A549 (cell line): ENCODE results near the gene INSIG1. TPM values are rescaled to one million over a fixed set of nuclear protein-coding genes. Genes with fewer than 3 reads are reported as not detected.

Experiments used
- ATAC-seq, 2 experiments: fragments of 200-7000 bp in 1 of 2; fragments of >200 bp in 1 of 2; cut with Nextera tagmentation in 1 of 2; cut with Tn5 transposase in 1 of 2; 3 replicates each; pipeline versions ENCODE4 v1.8.0 to v1.9.1; 2018 to 2020; ENCODE audit warnings: mild to moderate bottlenecking in 1 of 2, moderate library complexity in 1 of 2
- CTCF ChIA-PET: fragments of 300-600 bp; sonication (Branson Sonifier 250); formaldehyde crosslinking; extraction: SDS; loops from one replicate; lab custom pipeline; 2021; ENCODE audit warnings: antibody characterized with exemption, inconsistent platforms; lab: Yijun Ruan, JAX
- POLR2A ChIA-PET: fragments of 350-600 bp; formaldehyde crosslinking; extraction: SDS; loops from one replicate; lab custom pipeline; 2021; ENCODE audit warnings: antibody characterized with exemption, inconsistent platforms; lab: Yijun Ruan, JAX
- DNase-seq, 2 experiments: peaks; one replicate each; pipeline versions ENCODE4 v3.0.0 to v3.0.0-alpha.2; 2011 to 2016; ENCODE audit warnings: low read depth in 1 of 2, low spot score in 1 of 2
- FAIRE-seq: peaks from 2 replicates; lab custom pipeline; 2011; peaks lifted over from hg19 to GRCh38; lab: Jason Lieb, UNC
- H3K27ac ChIP-seq, 2 experiments: fragments of >200 bp; sonication (Bioruptor Twin); formaldehyde crosslinking; 3 replicates each; pipeline ENCODE4 v1.5.1; 2016 to 2017
- H3K4me1 ChIP-seq: fragments of >200 bp; sonication (Bioruptor Twin); formaldehyde crosslinking; 3 replicates; pipeline ENCODE4 v1.6.1; 2016
- H3K4me2 ChIP-seq: fragments of >200 bp; sonication (Bioruptor Twin); formaldehyde crosslinking; 3 replicates; pipeline ENCODE4 v1.6.1; 2016
- H3K4me3 ChIP-seq: fragments of >200 bp; sonication (Bioruptor Twin); formaldehyde crosslinking; 3 replicates; pipeline ENCODE4 v1.5.1; 2016
- H3K9me3 ChIP-seq: fragments of >200 bp; sonication (Bioruptor Twin); formaldehyde crosslinking; 3 replicates; pipeline ENCODE4 v1.6.1; 2016
- ATOH8 ChIP-seq: fragments of 250-450 bp; sonication (Bioruptor Pico); IDR thresholded peaks from 2 replicates; pipeline ENCODE4 v1.5.0; 2020; ENCODE audit warnings: low read depth, mild to moderate bottlenecking, moderate library complexity
- BCL3 ChIP-seq: fragments of >200 bp; sonication (Bioruptor Twin); formaldehyde crosslinking; IDR thresholded peaks from 3 replicates; pipeline ENCODE4 v1.6.1; 2016
- CHD2 ChIP-seq: fragments of 150-350 bp; IDR thresholded peaks from 2 replicates; pipeline ENCODE4 v1.6.1; 2014; ENCODE audit warnings: low read length; ENCODE audit not compliant: partially characterized antibody
- CHD4 ChIP-seq: fragments of 200-600 bp; sonication (generic); IDR thresholded peaks from 2 replicates; pipeline ENCODE4 v1.6.1; 2016; ENCODE audit warnings: antibody characterized with exemption, mild to moderate bottlenecking, borderline replicate concordance
- CTCF ChIP-seq: fragments of >200 bp; sonication (Bioruptor Twin); formaldehyde crosslinking; IDR thresholded peaks from 3 replicates; pipeline ENCODE4 v1.5.1; 2016
- EHF ChIP-seq: fragments of 250-450 bp; sonication (Bioruptor Pico); IDR thresholded peaks from 2 replicates; pipeline ENCODE4 v1.5.0; 2020; ENCODE audit warnings: mild to moderate bottlenecking
- ESRRA ChIP-seq: fragments of 150-350 bp; IDR thresholded peaks from 2 replicates; pipeline ENCODE4 v1.6.1; 2014; ENCODE audit warnings: mild to moderate bottlenecking, low read length, borderline replicate concordance
- FOSB ChIP-seq: fragments of 250-450 bp; sonication (Bioruptor Pico); IDR thresholded peaks from 2 replicates; pipeline ENCODE4 v1.5.0; 2020; ENCODE audit warnings: mild to moderate bottlenecking, moderate library complexity
- FOSL2 ChIP-seq, 2 experiments: fragments of 450-650 bp in 1 of 2; fragments of >200 bp in 1 of 2; sonication (Bioruptor Twin) in 1 of 2; formaldehyde crosslinking; IDR thresholded peaks; 2 replicates each; pipeline versions ENCODE4 v1.5.0 to v1.6.1; 2016 to 2020; ENCODE audit warnings: mild to moderate bottlenecking in 1 of 2, moderate library complexity in 1 of 2
- FOXS1 ChIP-seq: fragments of 250-450 bp; sonication (Bioruptor Pico); IDR thresholded peaks from 2 replicates; pipeline ENCODE4 v1.5.0; 2020; ENCODE audit warnings: mild to moderate bottlenecking, moderate library complexity
- GATA3 ChIP-seq: IDR thresholded peaks from 2 replicates; pipeline ENCODE4 v1.6.1; 2012; ENCODE audit warnings: borderline replicate concordance
- HDAC2 ChIP-seq: fragments of 200-600 bp; sonication (generic); IDR thresholded peaks from 2 replicates; pipeline ENCODE4 v1.6.1; 2016
- HES2 ChIP-seq: fragments of >200 bp; sonication (Bioruptor Twin); formaldehyde crosslinking; IDR thresholded peaks from 2 replicates; pipeline ENCODE4 v1.6.1; 2016
- HEYL ChIP-seq: fragments of 250-450 bp; sonication (Bioruptor Pico); IDR thresholded peaks from 2 replicates; pipeline ENCODE4 v1.8.0; 2021; ENCODE audit warnings: mild to moderate bottlenecking, moderate library complexity
- HOXA7 ChIP-seq: fragments of 250-450 bp; sonication (Bioruptor Pico); IDR thresholded peaks from 2 replicates; pipeline ENCODE4 v1.5.0; 2020; ENCODE audit warnings: mild to moderate bottlenecking, moderate library complexity
- HOXB5 ChIP-seq: fragments of 250-450 bp; sonication (Bioruptor Pico); IDR thresholded peaks from 2 replicates; pipeline ENCODE4 v1.5.0; 2020; ENCODE audit warnings: mild to moderate bottlenecking, moderate library complexity
- JUN ChIP-seq, 2 experiments: fragments of >200 bp; sonication (Bioruptor Twin); formaldehyde crosslinking; IDR thresholded peaks; 2 replicates in 1 of 2; 3 replicates in 1 of 2; pipeline ENCODE4 v1.6.1; 2016 to 2017
- KDM1A ChIP-seq: fragments of 200-600 bp; sonication (generic); IDR thresholded peaks from 2 replicates; pipeline ENCODE4 v1.6.1; 2016; ENCODE audit warnings: low read depth, mild to moderate bottlenecking
- MYC ChIP-seq: IDR thresholded peaks from 2 replicates; pipeline ENCODE4 v1.6.1; 2012; ENCODE audit warnings: mild to moderate bottlenecking, inconsistent platforms, low read length, improper control_type of control experiment, borderline replicate concordance
- NPAS2 ChIP-seq: fragments of 250-450 bp; sonication (Bioruptor Pico); IDR thresholded peaks from 2 replicates; pipeline ENCODE4 v1.8.0; 2022; ENCODE audit warnings: mild to moderate bottlenecking, moderate library complexity, borderline replicate concordance
- PHF8 ChIP-seq: fragments of 200-600 bp; sonication (generic); IDR thresholded peaks from 2 replicates; pipeline ENCODE4 v1.6.1; 2016; ENCODE audit warnings: low read depth, mild to moderate bottlenecking, antibody characterized with exemption, moderate library complexity, borderline replicate concordance
- POLR2A ChIP-seq: IDR thresholded peaks from 2 replicates; pipeline ENCODE4 v1.6.1; 2012; ENCODE audit warnings: mild to moderate bottlenecking, low read length
- REST ChIP-seq: fragments of 200-600 bp; sonication (generic); IDR thresholded peaks from 2 replicates; pipeline ENCODE4 v1.6.1; 2016; ENCODE audit warnings: antibody characterized with exemption, mild to moderate bottlenecking, moderate library complexity
- SMC3 ChIP-seq: fragments of >200 bp; sonication (Bioruptor Twin); formaldehyde crosslinking; IDR thresholded peaks from 3 replicates; pipeline ENCODE4 v1.6.1; 2018; ENCODE audit warnings: inconsistent platforms
- TP53 ChIP-seq: fragments of 250-450 bp; sonication (Bioruptor Pico); IDR thresholded peaks from 2 replicates; pipeline ENCODE4 v1.5.0; 2021; ENCODE audit warnings: mild to moderate bottlenecking, moderate library complexity
- USF2 ChIP-seq: fragments of 450-650 bp; IDR thresholded peaks from 2 replicates; pipeline ENCODE4 v1.6.1; 2014; ENCODE audit warnings: antibody characterized with exemption
- ZC3H11A ChIP-seq: fragments of 450-650 bp; IDR thresholded peaks from 2 replicates; pipeline ENCODE4 v1.6.1; 2014; ENCODE audit warnings: antibody characterized with exemption, mild to moderate bottlenecking
- ZFP36 ChIP-seq: fragments of 450-650 bp; IDR thresholded peaks from 2 replicates; pipeline ENCODE4 v1.6.1; 2014; ENCODE audit warnings: borderline replicate concordance; ENCODE audit not compliant: partially characterized antibody
- ZNF302 ChIP-seq: fragments of 250-450 bp; sonication (Bioruptor Pico); IDR thresholded peaks from 2 replicates; pipeline ENCODE4 v1.9.0; 2021; ENCODE audit warnings: inconsistent platforms, mild to moderate bottlenecking, moderate library complexity
- ZSCAN20 ChIP-seq: fragments of 250-450 bp; sonication (Bioruptor Pico); IDR thresholded peaks from 2 replicates; pipeline ENCODE4 v1.8.0; 2022; ENCODE audit warnings: mild to moderate bottlenecking, moderate library complexity
- WGBS: methylation state at CpG from one replicate; pipeline ENCODE4 v1.1.6; 2017; ENCODE audit errors: missing lambda C conversion rate; 5-methylcytosine and 5-hydroxymethylcytosine counted together
- polyA plus RNA-seq, 4 experiments: library from polyadenylated mRNA; depleted of rRNA in 3 of 4; stranded (reverse); fragments of >200 nt; fragmentation: RNase III in 1 of 4; extraction: RNeasy Plus Mini Kit Qiagen cat#74134 plus additional on column Dnase treatment in 1 of 4; gene quantifications; 2 replicates in 3 of 4; 3 replicates in 1 of 4; pipeline ENCODE4 v1.2.3, GENCODE V29; 2011 to 2017

Gene INSIG1
- polyA plus RNA-seq, 2 of the 4 experiments (the other 2 are of a cell fraction), result 19.7 to 33.4 TPM

GRCh38 chr7:155308330-155309020, 10.8 kb downstream of the INSIG1 start:
- no peak for TF ChIP-seq KDM1A
- no peak for TF ChIP-seq EHF (CRISPR knock-in tag)
- TF ChIP-seq CTCF, result no peak
- no peak for TF ChIP-seq HES2
- TF ChIP-seq ZSCAN20 (CRISPR knock-in tag), result no peak
- no peak for TF ChIP-seq HDAC2
- TF ChIP-seq CHD4, result no peak
- TF ChIP-seq ZNF302 (CRISPR knock-in tag), result no peak
- TF ChIP-seq POLR2A, result no peak
- no peak for TF ChIP-seq NPAS2 (CRISPR knock-in tag)
- no peak for TF ChIP-seq GATA3
- TF ChIP-seq REST, result no peak
- TF ChIP-seq JUN (IDR thresholded peaks at IDR 0.05), result no peak
- no peak for TF ChIP-seq HOXA7 (CRISPR knock-in tag)
- no peak for TF ChIP-seq HOXB5
- TF ChIP-seq PHF8, result no peak
- TF ChIP-seq HEYL, result no peak
- TF ChIP-seq ZFP36, result no peak
- TF ChIP-seq ESRRA, result no peak
- TF ChIP-seq FOXS1 (CRISPR knock-in tag), result no peak
- TF ChIP-seq, all 56 proteins: peak for 0
- no peak for ATAC-seq
- ChIA-PET CTCF (interaction anchor here (1.0 kb wide), 1 partner anchor 381 kb away, joined by 4 read pairs; no protein-coding TSS in a partner anchor), POLR2A (no interaction called here)
- DNase-seq, result no peak
- H3K4me2 ChIP-seq, result no peak overlapping the region
- H3K4me1 ChIP-seq, result no peaks in the 10 kb centered on the region
- WGBS, result 95% methylated on average over 19 of the region's 19 CpGs
- H3K27ac ChIP-seq, result no peak overlapping the region
- FAIRE-seq, result no peak
- H3K4me3 ChIP-seq, result no peak overlapping the region
- H3K9me3 ChIP-seq, result no peaks in the 10 kb centered on the region

- DNase-seq (no peak), ATAC-seq (no peak), FAIRE-seq (no peak)
- ChIA-PET CTCF (no interaction called here), POLR2A (no interaction called here)
- H3K9me3 ChIP-seq, result no peaks in the 10 kb centered on the region
- H3K4me1 ChIP-seq, result no peaks in the 10 kb centered on the region
- TF ChIP-seq BCL3, result no peak
- no peak for TF ChIP-seq ATOH8 (CRISPR knock-in tag)
- TF ChIP-seq SMC3, result no peak
- TF ChIP-seq POLR2A, result no peak
- TF ChIP-seq FOSB (CRISPR knock-in tag), result no peak
- no peak for TF ChIP-seq FOSL2 (IDR thresholded peaks at IDR 0.05)
- no peak for TF ChIP-seq FOSL2 (CRISPR knock-in tag; IDR thresholded peaks at IDR 0.05)
- no peak for TF ChIP-seq TP53 (CRISPR knock-in tag)
- TF ChIP-seq USF2, result no peak
- no peak for TF ChIP-seq ZFP36
- no peak for TF ChIP-seq HDAC2
- no peak for TF ChIP-seq HOXA7 (CRISPR knock-in tag)
- TF ChIP-seq MYC, result no peak
- TF ChIP-seq EHF (CRISPR knock-in tag), result no peak
- TF ChIP-seq ESRRA, result no peak
- TF ChIP-seq CHD2, result no peak
- no peak for TF ChIP-seq ZC3H11A
- WGBS, result 83% methylated on average over 1 of the region's 1 CpG
- H3K4me2 ChIP-seq, result no peak overlapping the region
- no peak overlapping the region for H3K4me3 ChIP-seq
- H3K27ac ChIP-seq, result no peak overlapping the region
Measured at GRCh38 chr7:155309021-155309338, 11.3 kb downstream of the INSIG1 start.
